ENCODE measurements around the gene NFYC.

Gene NFYC

GRCh38 chr1:40784141-40784770 lies 92.8 kb downstream of the NFYC start:
- TF ChIP-seq, protein P1, sequence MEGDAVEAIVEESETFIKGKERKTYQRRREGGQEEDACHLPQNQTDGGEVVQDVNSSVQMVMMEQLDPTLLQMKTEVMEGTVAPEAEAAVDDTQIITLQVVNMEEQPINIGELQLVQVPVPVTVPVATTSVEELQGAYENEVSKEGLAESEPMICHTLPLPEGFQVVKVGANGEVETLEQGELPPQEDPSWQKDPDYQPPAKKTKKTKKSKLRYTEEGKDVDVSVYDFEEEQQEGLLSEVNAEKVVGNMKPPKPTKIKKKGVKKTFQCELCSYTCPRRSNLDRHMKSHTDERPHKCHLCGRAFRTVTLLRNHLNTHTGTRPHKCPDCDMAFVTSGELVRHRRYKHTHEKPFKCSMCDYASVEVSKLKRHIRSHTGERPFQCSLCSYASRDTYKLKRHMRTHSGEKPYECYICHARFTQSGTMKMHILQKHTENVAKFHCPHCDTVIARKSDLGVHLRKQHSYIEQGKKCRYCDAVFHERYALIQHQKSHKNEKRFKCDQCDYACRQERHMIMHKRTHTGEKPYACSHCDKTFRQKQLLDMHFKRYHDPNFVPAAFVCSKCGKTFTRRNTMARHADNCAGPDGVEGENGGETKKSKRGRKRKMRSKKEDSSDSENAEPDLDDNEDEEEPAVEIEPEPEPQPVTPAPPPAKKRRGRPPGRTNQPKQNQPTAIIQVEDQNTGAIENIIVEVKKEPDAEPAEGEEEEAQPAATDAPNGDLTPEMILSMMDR (IDR thresholded peaks at IDR 0.05; ENCODE audit: control insufficient read depth, insufficient read depth, low read depth, low read length, missing control alignments), result no peak
- DNase-seq (ENCODE audit: low read depth), result no peak
- no peak overlapping the region for H3K4me3 ChIP-seq (ENCODE audit: control insufficient read depth, low read depth, low read length)

DNA sequence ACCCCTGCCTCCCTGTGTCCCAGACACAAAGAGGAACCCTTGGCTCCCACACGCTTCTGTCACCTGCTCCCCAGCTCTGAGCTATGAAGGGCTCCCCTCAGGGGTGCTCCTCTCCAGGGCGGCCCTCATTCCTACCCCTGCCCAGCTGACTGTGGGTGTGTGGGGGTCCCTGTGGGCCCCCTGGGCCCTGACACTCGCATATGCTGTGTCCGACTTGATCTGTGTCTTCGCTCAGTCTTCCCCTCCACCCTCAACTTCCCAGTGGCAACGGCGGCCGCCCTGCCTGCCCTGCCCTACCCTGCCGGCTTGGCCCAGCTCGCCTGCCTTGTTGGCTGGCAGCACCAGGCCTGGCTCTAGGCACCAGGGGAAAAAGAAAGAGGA lies 93.3 kb downstream of the NFYC start:
- H3K4me3 ChIP-seq (ENCODE audit: control insufficient read depth, low read depth, low read length), result no peak overlapping the region
- TF ChIP-seq, protein P1 (IDR thresholded peaks at IDR 0.05; ENCODE audit: control insufficient read depth, insufficient read depth, low read depth, low read length, missing control alignments), result no peak
- DNase-seq (ENCODE audit: low read depth), result no peak

GRCh38 chr1:40785446-40785845 lies 93.9 kb downstream of the NFYC start:
- TF ChIP-seq, protein P1 (IDR thresholded peaks at IDR 0.05; ENCODE audit: control insufficient read depth, insufficient read depth, low read depth, low read length, missing control alignments), result no peak
- H3K4me3 ChIP-seq (ENCODE audit: control insufficient read depth, low read depth, low read length), result no peak overlapping the region

GRCh38 chr1:40786171-40786994 lies 94.9 kb downstream of the NFYC start:
- H3K4me3 ChIP-seq (ENCODE audit: control insufficient read depth, low read depth, low read length), result no peak overlapping the region
- TF ChIP-seq, protein P1 (IDR thresholded peaks at IDR 0.05; ENCODE audit: control insufficient read depth, insufficient read depth, low read depth, low read length, missing control alignments), result no peak
- DNase-seq (ENCODE audit: low read depth), result no peak

More at GRCh38 chr1:40785446-40785845, 93.9 kb downstream of the NFYC start:
- DNase-seq (ENCODE audit: low read depth), result no peak

- no peak overlapping the region for H3K4me3 ChIP-seq (ENCODE audit: control insufficient read depth, low read depth, low read length)
- TF ChIP-seq, protein P1 (IDR thresholded peaks at IDR 0.05; ENCODE audit: control insufficient read depth, insufficient read depth, low read depth, low read length, missing control alignments), result no peak
- no peak for DNase-seq (ENCODE audit: low read depth)
Observed at GRCh38 chr1:40786995-40787705, 95.6 kb downstream of the NFYC start.

DNA sequence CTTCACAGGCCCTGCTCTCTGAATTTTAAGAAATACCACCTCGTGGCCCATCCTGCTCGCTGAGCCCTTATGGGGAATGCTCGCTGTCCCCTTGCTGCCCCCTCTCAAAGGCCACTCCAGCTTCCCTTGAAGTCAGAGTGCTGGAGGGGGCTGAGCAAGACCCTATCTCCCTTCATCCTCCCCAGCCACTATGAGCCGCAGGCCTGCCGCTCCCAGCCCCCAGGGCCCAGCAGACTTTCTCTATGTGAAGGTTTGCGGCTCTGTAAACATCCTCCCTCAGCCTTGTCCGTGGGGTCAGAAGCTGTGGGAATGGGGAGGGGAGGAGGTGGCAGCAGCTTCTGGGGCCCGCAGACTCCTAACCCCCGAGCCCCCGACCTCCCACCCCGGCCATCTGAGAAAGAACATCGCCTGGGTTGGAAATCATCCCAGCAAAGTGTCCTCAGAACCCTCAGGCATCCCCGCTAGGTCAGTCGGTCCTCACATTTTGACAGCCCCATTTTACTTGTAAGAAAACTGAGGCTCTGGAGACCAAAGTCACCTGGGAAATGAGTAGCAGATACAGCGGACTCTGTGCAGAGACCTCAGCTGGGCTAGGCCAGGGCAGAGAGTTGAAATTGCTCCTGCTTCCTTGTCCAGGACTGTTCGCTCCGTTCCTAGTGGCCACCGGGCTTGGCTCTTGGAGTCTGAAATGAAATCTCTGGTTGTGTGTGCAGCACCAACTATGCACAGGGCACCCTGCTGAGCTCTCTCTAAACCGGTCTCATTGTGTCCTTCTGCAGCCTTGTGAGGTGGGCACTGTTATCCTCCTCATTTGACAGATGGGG lies 96.4 kb downstream of the NFYC start:
- TF ChIP-seq, protein P1 (IDR thresholded peaks at IDR 0.05; ENCODE audit: control insufficient read depth, insufficient read depth, low read depth, low read length, missing control alignments), result no peak
- no peak overlapping the region for H3K4me3 ChIP-seq (ENCODE audit: control insufficient read depth, low read depth, low read length)
- no peak for DNase-seq (ENCODE audit: low read depth)

Measured in AG09309 (cell line).